ENCODE data around the gene C1QTNF6. TPM values are rescaled to one million over a fixed set of nuclear protein-coding genes. Genes with fewer than 3 reads are reported as not detected.

Gene C1QTNF6
- total and polyA plus RNA-seq, 2 donors (not counting 3 experiments of a cell fraction or from before 2014, with no cell fraction given): 20.2 to 27.6 TPM

DNA sequence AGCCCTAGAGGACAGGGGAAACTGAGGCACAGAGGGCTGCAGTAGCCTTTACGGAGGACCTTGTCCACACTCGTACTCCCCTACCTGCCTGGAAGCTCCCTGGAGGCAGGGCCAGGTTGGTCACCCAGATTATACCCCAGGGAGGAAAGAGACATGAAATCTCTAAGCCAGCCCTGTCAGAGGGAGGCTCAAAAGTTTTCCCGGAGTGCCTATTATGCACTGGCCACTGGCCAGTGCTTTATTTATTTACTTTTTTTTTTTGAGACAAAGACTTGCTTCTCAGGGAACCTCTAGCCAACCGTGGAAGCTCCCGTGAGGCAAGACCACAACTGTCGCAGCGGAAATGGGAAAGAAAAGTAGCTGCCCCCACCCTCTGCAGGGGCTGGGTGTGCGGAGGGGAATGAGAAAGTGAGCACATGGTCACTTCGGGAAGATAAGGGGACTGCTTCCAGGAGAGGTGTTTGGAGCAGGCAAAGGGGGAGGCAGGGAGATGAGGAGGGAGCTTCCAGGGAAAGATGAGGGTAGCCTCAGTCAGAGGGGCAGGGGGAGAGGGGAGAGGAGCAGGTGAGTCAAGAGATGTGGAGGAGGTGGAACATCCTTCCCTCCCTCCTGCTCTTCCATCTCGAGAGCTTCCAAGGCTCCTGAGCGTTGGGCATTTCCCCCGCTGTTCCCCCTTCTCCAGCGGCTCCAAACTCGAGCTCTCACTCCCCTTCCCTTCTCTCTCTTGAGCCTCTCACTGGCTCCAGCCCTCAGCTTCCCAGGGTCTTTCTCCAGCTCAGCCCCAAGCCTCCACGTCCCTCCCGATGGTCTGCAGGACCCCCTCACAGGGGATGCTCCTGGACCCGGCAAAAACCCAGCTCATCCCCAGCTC lies 42.6 kb downstream of the C1QTNF6 start:
- intact Hi-C loops (cut with micrococcal nuclease): no loop called here
- no peaks in the 10 kb centered on the region for H3K9me1 ChIP-seq (replicated peaks; ENCODE audit: control insufficient read depth, extremely low read depth, insufficient read depth, low read length)
- no peaks in the 10 kb centered on the region for H4K20me1 ChIP-seq (replicated peaks; ENCODE audit: control insufficient read depth, extremely low read depth, insufficient read depth, low read length)
- H3K27ac ChIP-seq (ENCODE audit: insufficient read depth, low read depth, low read length): no peak overlapping the region
- no peak overlapping the region for H3K4me3 ChIP-seq (replicated peaks in 1 of 3; ENCODE audit: insufficient read depth in 1 of 3, low read depth in 1 of 3, low read length in 3 of 3)
- H3K4me1 ChIP-seq (ENCODE audit: control insufficient read depth, extremely low read depth, insufficient read depth, low read length): no peaks in the 10 kb centered on the region
- H3K27me3 ChIP-seq (ENCODE audit: control insufficient read depth in 2 of 2, insufficient read depth in 2 of 2, low read length in 2 of 2): peaks cover 0 to 2% of the 10 kb centered on the region in 2 experiments
- no peak overlapping the region for H3K9ac ChIP-seq (replicated peaks; ENCODE audit: extremely low read depth, insufficient read depth, low read length)
- ChIA-PET CTCF (no interaction called here), POLR2A (no interaction called here)
- no peak overlapping the region for H3K4me2 ChIP-seq (ENCODE audit: insufficient read depth, low read length)
- H3K79me2 ChIP-seq (ENCODE audit: control insufficient read depth, insufficient read depth, low read length): no peaks in the 10 kb centered on the region
- no peak for TF ChIP-seq JUN (IDR thresholded peaks at IDR 0.05; ENCODE audit: borderline replicate concordance, insufficient read depth, insufficient read length, low read depth)
- TF ChIP-seq POLR2A (IDR thresholded peaks at IDR 0.05; ENCODE audit: low read depth, low read length): no peak
- no peak for TF ChIP-seq GATA2 (IDR thresholded peaks at IDR 0.05; ENCODE audit: insufficient read depth, insufficient read length, low read depth, low read length)
- no peak for TF ChIP-seq POLR2AphosphoS5 (IDR thresholded peaks at IDR 0.05; ENCODE audit: insufficient read depth, low read depth, low read length)
- TF ChIP-seq MYC (IDR thresholded peaks at IDR 0.05; ENCODE audit: low read depth, low read length): no peak
- TF ChIP-seq, protein P1, sequence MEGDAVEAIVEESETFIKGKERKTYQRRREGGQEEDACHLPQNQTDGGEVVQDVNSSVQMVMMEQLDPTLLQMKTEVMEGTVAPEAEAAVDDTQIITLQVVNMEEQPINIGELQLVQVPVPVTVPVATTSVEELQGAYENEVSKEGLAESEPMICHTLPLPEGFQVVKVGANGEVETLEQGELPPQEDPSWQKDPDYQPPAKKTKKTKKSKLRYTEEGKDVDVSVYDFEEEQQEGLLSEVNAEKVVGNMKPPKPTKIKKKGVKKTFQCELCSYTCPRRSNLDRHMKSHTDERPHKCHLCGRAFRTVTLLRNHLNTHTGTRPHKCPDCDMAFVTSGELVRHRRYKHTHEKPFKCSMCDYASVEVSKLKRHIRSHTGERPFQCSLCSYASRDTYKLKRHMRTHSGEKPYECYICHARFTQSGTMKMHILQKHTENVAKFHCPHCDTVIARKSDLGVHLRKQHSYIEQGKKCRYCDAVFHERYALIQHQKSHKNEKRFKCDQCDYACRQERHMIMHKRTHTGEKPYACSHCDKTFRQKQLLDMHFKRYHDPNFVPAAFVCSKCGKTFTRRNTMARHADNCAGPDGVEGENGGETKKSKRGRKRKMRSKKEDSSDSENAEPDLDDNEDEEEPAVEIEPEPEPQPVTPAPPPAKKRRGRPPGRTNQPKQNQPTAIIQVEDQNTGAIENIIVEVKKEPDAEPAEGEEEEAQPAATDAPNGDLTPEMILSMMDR (IDR thresholded peaks at IDR 0.05; ENCODE audit: extremely low read depth in 1 of 2, insufficient read depth in 1 of 2, low read depth in 1 of 2, low read length in 2 of 2): no peak
- no peak for TF ChIP-seq FOS (IDR thresholded peaks at IDR 0.05; ENCODE audit: borderline replicate concordance, insufficient read depth, low read length)
- TF ChIP-seq, protein P2, sequence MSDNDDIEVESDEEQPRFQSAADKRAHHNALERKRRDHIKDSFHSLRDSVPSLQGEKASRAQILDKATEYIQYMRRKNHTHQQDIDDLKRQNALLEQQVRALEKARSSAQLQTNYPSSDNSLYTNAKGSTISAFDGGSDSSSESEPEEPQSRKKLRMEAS (IDR thresholded peaks at IDR 0.05; ENCODE audit: insufficient read depth, insufficient read length): no peak
- TF ChIP-seq EZH2 (IDR thresholded peaks at IDR 0.05; ENCODE audit: borderline replicate concordance, low read depth, low read length, severe bottlenecking): no peak
- dilution Hi-C loops (cut with MboI; ENCODE audit: extremely low pct_ligation_motif_present, low sequenced_read_pairs): no loop called here
- FAIRE-seq: no peak
- no peak for DNase-seq (ENCODE audit: low read depth, low spot score)
- no peaks in the 10 kb centered on the region for H3K36me3 ChIP-seq (ENCODE audit: control insufficient read depth in 2 of 2, extremely low read depth in 1 of 2, insufficient read depth in 2 of 2, low read length in 2 of 2)
- no TSS peak for BruUV-seq (replicated peaks)
- no peaks in the 10 kb centered on the region for H3K9me3 ChIP-seq (replicated peaks; ENCODE audit: control insufficient read depth, insufficient read depth, low read length)
- no peak overlapping the region for H2AFZ ChIP-seq (ENCODE audit: low read depth, low read length)

Measured in endothelial cell of umbilical vein (primary cell).